H1 (cell line): ENCODE data around the gene STK16. TPM values are rescaled to one million over a fixed set of nuclear protein-coding genes. Genes with fewer than 3 reads are reported as not detected.

Experiments used
- CTCF ChIA-PET: fragments of 300-600 bp; sonication (Branson Sonifier 250); formaldehyde crosslinking; loops from one replicate; lab custom pipeline; 2021; ENCODE audit not compliant: partially characterized antibody; lab: Charles Lee
- POLR2A ChIA-PET: fragments of 300-600 bp; sonication (Branson Sonifier 250); formaldehyde crosslinking; loops from one replicate; lab custom pipeline; 2021; ENCODE audit warnings: inconsistent platforms; ENCODE audit not compliant: partially characterized antibody; lab: Charles Lee
- DNase-seq, 2 experiments: peaks; one replicate each; pipeline versions ENCODE4 v3.0.0 to v3.0.0-alpha.2; 2010 to 2022; ENCODE audit warnings: low spot score in 2 of 2, low read depth in 1 of 2, mixed read lengths in 1 of 2
- FAIRE-seq: peaks from 2 replicates; lab custom pipeline; 2011; peaks lifted over from hg19 to GRCh38; lab: Jason Lieb, UNC
- H2AFZ ChIP-seq: 2 replicates; pipeline ENCODE4 v1.8.1; 2012; ENCODE audit warnings: low read length, inconsistent platforms
- H2AK5ac ChIP-seq: 2 replicates; pipeline ENCODE4 v1.6.1; 2013; ENCODE audit warnings: low read depth, low read length
- H2BK120ac ChIP-seq: replicated peaks from 2 replicates; pipeline ENCODE3; 2013; ENCODE audit warnings: low read depth, low read length, inconsistent platforms
- H2BK12ac ChIP-seq: 2 replicates; pipeline ENCODE4 v1.6.1; 2013; ENCODE audit warnings: low read depth, low read length
- H2BK15ac ChIP-seq: 2 replicates; pipeline ENCODE4 v1.6.1; 2013; ENCODE audit warnings: low read length
- H2BK20ac ChIP-seq: 2 replicates; pipeline ENCODE4 v1.6.1; 2013; ENCODE audit warnings: low read length
- H2BK5ac ChIP-seq: 2 replicates; pipeline ENCODE4 v1.6.1; 2013; ENCODE audit warnings: low read depth, low read length
- H3K14ac ChIP-seq: 2 replicates; pipeline ENCODE4 v1.6.1; 2013; ENCODE audit warnings: inconsistent platforms; ENCODE audit not compliant: insufficient read length
- H3K18ac ChIP-seq: 2 replicates; pipeline ENCODE4 v1.6.1; 2013; ENCODE audit warnings: low read length; ENCODE audit errors: extremely low read depth
- H3K23ac ChIP-seq: 2 replicates; pipeline ENCODE4 v1.6.1; 2013; ENCODE audit warnings: inconsistent platforms; ENCODE audit not compliant: insufficient read length
- H3K23me2 ChIP-seq: 2 replicates; pipeline ENCODE4 v1.6.1; 2013; ENCODE audit warnings: low read depth, low read length
- H3K27ac ChIP-seq: 2 replicates; pipeline ENCODE4 v1.6.1; 2011; ENCODE audit warnings: low read depth, low read length, inconsistent platforms
- H3K27me3 ChIP-seq, 4 experiments: replicated peaks in 1 of 4; 1 replicate in 1 of 4; 2 replicates in 3 of 4; pipeline versions ENCODE4 v1.6.1 to v1.8.1; 2011 to 2013; ENCODE audit warnings: low read length in 3 of 4, mild to moderate bottlenecking in 3 of 4, inconsistent platforms in 2 of 4, mixed read lengths in 2 of 4, moderate library complexity in 1 of 4; ENCODE audit not compliant: control insufficient read depth in 3 of 4, insufficient read depth in 3 of 4; ENCODE audit errors: extremely low read depth in 1 of 4
- H3K36me3 ChIP-seq, 4 experiments: 2 replicates each; pipeline versions ENCODE4 v1.6.1 to v1.8.1; 2011 to 2013; ENCODE audit warnings: mild to moderate bottlenecking in 4 of 4, low read length in 3 of 4, moderate library complexity in 2 of 4, control low read depth in 1 of 4, inconsistent platforms in 1 of 4; ENCODE audit not compliant: insufficient read depth in 4 of 4, control insufficient read depth in 2 of 4
- H3K4ac ChIP-seq: replicated peaks from 2 replicates; pipeline ENCODE3; 2013; ENCODE audit warnings: low read length, low read depth, mixed read lengths, inconsistent platforms; ENCODE audit not compliant: insufficient read length
- H3K4me1 ChIP-seq, 4 experiments: replicated peaks in 1 of 4; 1 replicate in 1 of 4; 2 replicates in 3 of 4; pipeline versions ENCODE4 v1.6.1 to v1.8.1; 2011 to 2013; ENCODE audit warnings: low read length in 3 of 4, inconsistent platforms in 2 of 4, mixed read lengths in 1 of 4; ENCODE audit not compliant: insufficient read depth in 4 of 4, control insufficient read depth in 3 of 4
- H3K4me2 ChIP-seq, 2 experiments: 2 replicates each; pipeline versions ENCODE4 v1.6.1 to v1.8.1; 2011 to 2013; ENCODE audit warnings: low read depth in 2 of 2, low read length in 2 of 2, control low read depth in 1 of 2, inconsistent platforms in 1 of 2, mild to moderate bottlenecking in 1 of 2; ENCODE audit not compliant: insufficient read depth in 1 of 2
- H3K4me3 ChIP-seq, 4 experiments: fragments of 200-600, 300-600 bp in 1 of 4; sonication (generic), shearing (Covaris generic), sonication (Bioruptor Twin) in 1 of 4; 2 replicates each; pipeline versions ENCODE4 v1.5.1 to v1.8.1; 2011 to 2016; ENCODE audit warnings: low read length in 4 of 4, low read depth in 3 of 4, control low read depth in 2 of 4, inconsistent platforms in 2 of 4, mild to moderate bottlenecking in 2 of 4, mixed read lengths in 1 of 4, moderate library complexity in 1 of 4; ENCODE audit not compliant: insufficient read depth in 2 of 4; ENCODE audit errors: extremely low read depth in 1 of 4
- H3K56ac ChIP-seq: replicated peaks from 2 replicates; pipeline ENCODE3; 2013; ENCODE audit warnings: low read depth, mild to moderate bottlenecking, mixed read lengths, low read length, inconsistent platforms; ENCODE audit not compliant: insufficient read length
- H3K79me1 ChIP-seq: 2 replicates; pipeline ENCODE4 v1.6.1; 2013; ENCODE audit warnings: low read depth, low read length, control low read depth
- H3K79me2 ChIP-seq, 2 experiments: 2 replicates each; pipeline versions ENCODE4 v1.6.1 to v1.8.1; 2012 to 2013; ENCODE audit warnings: low read length in 2 of 2, mild to moderate bottlenecking in 2 of 2, inconsistent platforms in 1 of 2; ENCODE audit not compliant: insufficient read depth in 2 of 2, control insufficient read depth in 1 of 2
- H3K9ac ChIP-seq, 4 experiments: replicated peaks in 1 of 4; 1 replicate in 1 of 4; 2 replicates in 3 of 4; pipeline versions ENCODE4 v1.6.1 to v1.8.1; 2011 to 2013; ENCODE audit warnings: low read depth in 3 of 4, low read length in 3 of 4, control low read depth in 2 of 4, mild to moderate bottlenecking in 2 of 4, moderate library complexity in 2 of 4, inconsistent platforms in 1 of 4; ENCODE audit errors: extremely low read depth in 1 of 4
- H3K9me3 ChIP-seq, 2 experiments: 2 replicates each; pipeline versions ENCODE4 v1.6.1 to v1.8.1; 2012 to 2013; ENCODE audit warnings: mild to moderate bottlenecking in 2 of 2, moderate library complexity in 2 of 2, control low read depth in 1 of 2, inconsistent platforms in 1 of 2, low read depth in 1 of 2, low read length in 1 of 2, mixed read lengths in 1 of 2; ENCODE audit not compliant: insufficient read depth in 2 of 2
- H4K20me1 ChIP-seq, 2 experiments: replicated peaks in 1 of 2; 2 replicates each; pipeline versions ENCODE3 to v1.8.1; 2011 to 2013; ENCODE audit warnings: inconsistent platforms in 2 of 2, low read length in 2 of 2, mild to moderate bottlenecking in 1 of 2; ENCODE audit not compliant: insufficient read depth in 2 of 2, control insufficient read depth in 1 of 2
- H4K5ac ChIP-seq: 2 replicates; pipeline ENCODE4 v1.6.1; 2013; ENCODE audit warnings: low read length, low read depth, mixed read lengths, inconsistent platforms; ENCODE audit not compliant: insufficient read length
- H4K8ac ChIP-seq: 2 replicates; pipeline ENCODE4 v1.8.0; 2013; ENCODE audit warnings: mild to moderate bottlenecking, moderate library complexity, low read length, inconsistent platforms; ENCODE audit not compliant: insufficient read depth; ENCODE audit errors: extremely low read depth
- H4K91ac ChIP-seq: replicated peaks from 2 replicates; pipeline ENCODE3; 2013; ENCODE audit warnings: low read length, mixed read lengths, inconsistent platforms; ENCODE audit not compliant: insufficient read length
- ASH2L ChIP-seq: fragments of 200-600, 300-600 bp; sonication (generic); IDR thresholded peaks from one replicate; pipeline ENCODE4 v1.7.1; 2017; ENCODE audit warnings: low read length
- GABPA ChIP-seq: IDR thresholded peaks from 2 replicates; pipeline ENCODE4 v1.6.1; 2011; ENCODE audit warnings: mild to moderate bottlenecking, low read length, moderate library complexity, borderline replicate concordance; ENCODE audit not compliant: insufficient read depth
- HDAC6 ChIP-seq: IDR thresholded peaks from one replicate; pipeline ENCODE4 v1.7.1; 2012; ENCODE audit warnings: low read depth, mild to moderate bottlenecking, inconsistent platforms, low read length, moderate library complexity
- KDM5A ChIP-seq: fragments of 200-600 bp; IDR thresholded peaks from 2 replicates; pipeline ENCODE4 v1.7.1; 2012; ENCODE audit warnings: mild to moderate bottlenecking, low read length, inconsistent platforms, mixed read lengths
- RFX5 ChIP-seq: IDR thresholded peaks from 2 replicates; pipeline ENCODE4 v1.6.1; 2011; ENCODE audit warnings: low read depth, low read length, improper control_type of control experiment, borderline replicate concordance
- SRF ChIP-seq: IDR thresholded peaks from 2 replicates; pipeline ENCODE4 v1.6.1; 2011; ENCODE audit warnings: mild to moderate bottlenecking, low read depth, low read length, moderate library complexity
- TAF7 ChIP-seq: optimal IDR thresholded peaks from 2 replicates; pipeline ENCODE3; 2011; ENCODE audit warnings: low read depth, mild to moderate bottlenecking, inconsistent platforms, low read length, moderate library complexity, borderline replicate concordance
- TCF12 ChIP-seq: IDR thresholded peaks from 2 replicates; pipeline ENCODE4 v1.6.1; 2011; ENCODE audit warnings: low read depth, mild to moderate bottlenecking, low read length
- whole genome bisulfite sequencing, 2 experiments: shearing (Covaris generic) in 1 of 2; methylation state at CpG; one replicate each; pipeline versions ENCODE4 v1.1.6 to v1.1.7; 2013 to 2015; ENCODE audit warnings: low lambda C conversion rate in 2 of 2, mixed read lengths in 2 of 2, inconsistent platforms in 1 of 2, low coverage in 1 of 2, missing lambda C conversion rate in 1 of 2; ENCODE audit not compliant: insufficient replicate concordance in 2 of 2, insufficient coverage in 1 of 2, insufficient read length in 1 of 2; ENCODE audit errors: extremely low coverage in 1 of 2, missing lambda C conversion rate in 1 of 2; 5-methylcytosine and 5-hydroxymethylcytosine counted together
- polyA plus RNA-seq, 7 experiments: library from polyadenylated mRNA; depleted of rRNA in 3 of 7; stranded (reverse) in 5 of 7; unstranded in 2 of 7; fragments of >200 nt in 5 of 7; fragments of 200-250 nt in 2 of 7; gene quantifications; 1 replicate in 5 of 7; 2 replicates in 1 of 7; 4 replicates in 1 of 7; pipeline versions ENCODE4 v1.2.1 to v1.2.3, GENCODE V29; 2011 to 2013; ENCODE audit warnings: missing spikeins in 2 of 7, mixed read lengths in 2 of 7
- total RNA-seq: library from RNA; stranded (reverse); fragmentation: NEBNext Ultra II Directional; extraction: Animal tissue kit (Norgen Biotek cat#: 25700); gene quantifications from 2 replicates; pipeline ENCODE4 v1.2.1, GENCODE V29; 2021
- TF ChIP-seq, protein P1 (sequence below): IDR thresholded peaks from 2 replicates; pipeline ENCODE4 v1.6.1; 2012; ENCODE audit warnings: inconsistent platforms
- TF ChIP-seq, protein P2 (sequence below), 3 experiments: IDR thresholded peaks; 1 replicate in 2 of 3; 2 replicates in 1 of 3; pipeline versions ENCODE4 v1.5.1 to v1.6.1; 2011; ENCODE audit warnings: low read length in 3 of 3, mild to moderate bottlenecking in 3 of 3, inconsistent platforms in 2 of 3, low read depth in 1 of 3, moderate library complexity in 1 of 3; ENCODE audit not compliant: insufficient read depth in 1 of 3; ENCODE audit errors: control extremely low read depth in 1 of 3

Gene STK16
- total and polyA plus RNA-seq, 2 of the 8 experiments (the other 6 are each of a cell fraction or from before 2014, with no cell fraction given), result 21.3 to 51.4 TPM

DNA sequence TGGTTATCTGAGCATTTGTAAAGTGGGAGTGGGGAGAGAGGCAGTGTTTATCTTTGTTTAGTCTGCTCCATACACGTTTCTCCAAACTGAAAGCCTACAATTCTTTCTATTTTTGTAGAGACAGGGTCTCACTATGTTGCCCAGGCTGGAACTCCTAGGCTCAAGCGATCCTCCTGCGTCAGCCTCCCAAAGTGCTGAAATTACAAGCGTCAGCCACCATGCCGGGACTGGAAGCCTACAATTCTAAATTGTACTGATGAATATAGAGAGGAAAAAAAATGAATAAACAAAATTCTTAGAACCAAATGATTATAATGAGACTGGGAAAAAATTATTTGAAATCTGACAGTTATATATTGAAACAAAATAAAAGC lies 40.1 kb upstream of the STK16 start:
- H3K23me2 ChIP-seq, result peaks cover 10% of the 10 kb centered on the region
- H2BK120ac ChIP-seq, result no peak overlapping the region
- no peak for FAIRE-seq
- CTCF ChIA-PET, result interaction anchor here (0.6 to 2.0 kb wide), 6 partner anchors 14 to 307 kb away, joined by 3 to 6 read pairs (median 4); partner anchors contain the start of gene CNPPD1
- H3K14ac ChIP-seq, result no peak overlapping the region
- no peak overlapping the region for H4K91ac ChIP-seq
- H4K5ac ChIP-seq, result no peak overlapping the region
- no peak overlapping the region for H2BK15ac ChIP-seq
- no peaks in the 10 kb centered on the region for H3K79me1 ChIP-seq
- H3K36me3 ChIP-seq, result peaks cover 0 to 10% (median 0%) of the 10 kb centered on the region in 4 experiments; a peak in 3 of 8 replicates
- no peak overlapping the region for H2AFZ ChIP-seq
- no peak overlapping the region for H3K9ac ChIP-seq
- H2AK5ac ChIP-seq, result no peak overlapping the region
- H3K27me3 ChIP-seq, result no peaks in the 10 kb centered on the region
- H3K4me2 ChIP-seq, result no peak overlapping the region; a peak in 1 of 4 replicates
- no peak overlapping the region for H4K8ac ChIP-seq
- no peak overlapping the region for H3K4ac ChIP-seq
- H2BK12ac ChIP-seq, result no peak overlapping the region
- H3K27ac ChIP-seq, result no peak overlapping the region
- 83% methylated on average over 5 of the region's 5 CpGs; no CpG with 5 or more reads in 1 of the 2 experiments for WGBS, 2 experiments
- H3K18ac ChIP-seq, result no peak overlapping the region
- H3K79me2 ChIP-seq, result no peaks in the 10 kb centered on the region
- H3K4me3 ChIP-seq, result no peak overlapping the region
- H2BK20ac ChIP-seq, result no peak overlapping the region
- H3K4me1 ChIP-seq, result peaks cover 0 to 6% (median 3%) of the 10 kb centered on the region in 4 experiments; a peak in 5 of 7 replicates
- no peak overlapping the region for H3K23ac ChIP-seq
- no peak for DNase-seq
- POLR2A ChIA-PET, result interaction anchor here (2.0 to 6.1 kb wide), 3 partner anchors 9 to 34 kb away, joined by 7 to 101 read pairs (median 7); partner anchors contain the start of gene ABCB6
- H3K56ac ChIP-seq, result no peak overlapping the region
- H4K20me1 ChIP-seq, result peaks cover 0 to 2% of the 10 kb centered on the region in 2 experiments
- no peaks in the 10 kb centered on the region; a peak in 1 of 4 replicates for H3K9me3 ChIP-seq
- no peak overlapping the region for H2BK5ac ChIP-seq
- TF ChIP-seq HDAC6 (no peak), ASH2L (no peak), SRF (no peak), RFX5 (no peak), GABPA (no peak), TCF12 (no peak), KDM5A (no peak), TAF7 (no peak)
- TF ChIP-seq, protein P1, sequence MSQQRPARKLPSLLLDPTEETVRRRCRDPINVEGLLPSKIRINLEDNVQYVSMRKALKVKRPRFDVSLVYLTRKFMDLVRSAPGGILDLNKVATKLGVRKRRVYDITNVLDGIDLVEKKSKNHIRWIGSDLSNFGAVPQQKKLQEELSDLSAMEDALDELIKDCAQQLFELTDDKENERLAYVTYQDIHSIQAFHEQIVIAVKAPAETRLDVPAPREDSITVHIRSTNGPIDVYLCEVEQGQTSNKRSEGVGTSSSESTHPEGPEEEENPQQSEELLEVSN, result no peak
- TF ChIP-seq, protein P2, sequence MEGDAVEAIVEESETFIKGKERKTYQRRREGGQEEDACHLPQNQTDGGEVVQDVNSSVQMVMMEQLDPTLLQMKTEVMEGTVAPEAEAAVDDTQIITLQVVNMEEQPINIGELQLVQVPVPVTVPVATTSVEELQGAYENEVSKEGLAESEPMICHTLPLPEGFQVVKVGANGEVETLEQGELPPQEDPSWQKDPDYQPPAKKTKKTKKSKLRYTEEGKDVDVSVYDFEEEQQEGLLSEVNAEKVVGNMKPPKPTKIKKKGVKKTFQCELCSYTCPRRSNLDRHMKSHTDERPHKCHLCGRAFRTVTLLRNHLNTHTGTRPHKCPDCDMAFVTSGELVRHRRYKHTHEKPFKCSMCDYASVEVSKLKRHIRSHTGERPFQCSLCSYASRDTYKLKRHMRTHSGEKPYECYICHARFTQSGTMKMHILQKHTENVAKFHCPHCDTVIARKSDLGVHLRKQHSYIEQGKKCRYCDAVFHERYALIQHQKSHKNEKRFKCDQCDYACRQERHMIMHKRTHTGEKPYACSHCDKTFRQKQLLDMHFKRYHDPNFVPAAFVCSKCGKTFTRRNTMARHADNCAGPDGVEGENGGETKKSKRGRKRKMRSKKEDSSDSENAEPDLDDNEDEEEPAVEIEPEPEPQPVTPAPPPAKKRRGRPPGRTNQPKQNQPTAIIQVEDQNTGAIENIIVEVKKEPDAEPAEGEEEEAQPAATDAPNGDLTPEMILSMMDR (IDR thresholded peaks at IDR 0.05; ENCODE audit: control extremely low read depth in 1 of 3, insufficient read depth in 1 of 3, low read depth in 1 of 3, low read length in 3 of 3), result no peak
